Omental fat pad (tissue), 4 donors: ENCODE data around the gene PEMT. TPM values are rescaled to one million over a fixed set of nuclear protein-coding genes. Genes with fewer than 3 reads are reported as not detected.
"Not testable (repeated sequence)": the region's sequence is repeated elsewhere in the genome, so short reads cannot be mapped to it uniquely, and the experiment has no call there.

Experiments used
- ATAC-seq: fragments of 150-250 bp; one replicate; pipeline ENCODE4 v1.9.1; 2016; ENCODE audit warnings: mild to moderate bottlenecking, moderate library complexity; ENCODE audit not compliant: low FRiP score
- DNase-seq: peaks from one replicate; pipeline ENCODE4 v3.0.0-alpha.2; 2019; ENCODE audit warnings: low spot score
- CTCF ChIP-seq, 3 donors: fragments of 450-650 bp; IDR thresholded peaks; one replicate each; pipeline ENCODE4 v1.5.1; 2016 to 2017; ENCODE audit warnings: antibody characterized with exemption in 3 of 3, mild to moderate bottlenecking in 3 of 3, moderate library complexity in 2 of 3
- total RNA-seq, 4 donors: library from RNA; depleted of rRNA; stranded (reverse); fragments of >200 nt; gene quantifications; one replicate each; pipeline ENCODE4 v1.1.0, GENCODE V29; 2016

PEMT gene
- total RNA-seq: 100 to 1,000 TPM in 1 of 4 donors, 10 to 100 TPM in 3; 32.2 to 181 (median 57.1) TPM

GRCh38 chr17:17591355-17592298 is at the start of gene PEMT:
Gene PEMT (minus strand): TSS chr17:17591708. CDS start chr17:17591626, 82 bp downstream.
- ATAC-seq (peak; percentile 97), DNase-seq (peak; percentile 79)
- no peak for TF ChIP-seq CTCF (IDR thresholded peaks at IDR 0.05)

GRCh38 chr17:17639661-17640270 is 48.3 kb upstream of the PEMT start:
- DNase-seq, ATAC-seq: not testable (repeated sequence)

GRCh38 chr17:17638467-17638866 is 47.0 kb upstream of the PEMT start:
- TF ChIP-seq CTCF (IDR thresholded peaks at IDR 0.05): no peak
- DNase-seq (no peak), ATAC-seq (no peak)

GRCh38 chr17:17636272-17636885 is 44.9 kb upstream of the PEMT start:
- ATAC-seq (no peak), DNase-seq (no peak)
- no peak for TF ChIP-seq CTCF (IDR thresholded peaks at IDR 0.05)

GRCh38 chr17:17635537-17636271 is 44.2 kb upstream of the PEMT start:
- not testable (repeated sequence) for DNase-seq, ATAC-seq

GRCh38 chr17:17635126-17635525 is 43.6 kb upstream of the PEMT start:
- TF ChIP-seq CTCF (IDR thresholded peaks at IDR 0.05): no peak
- ATAC-seq: no peak
- DNase-seq: no peak

GRCh38 chr17:17633310-17633709 is 41.8 kb upstream of the PEMT start:
- no peak for DNase-seq
- no peak for ATAC-seq
- no peak for TF ChIP-seq CTCF (IDR thresholded peaks at IDR 0.05)

GRCh38 chr17:17632690-17633089 is 41.2 kb upstream of the PEMT start:
- ATAC-seq, DNase-seq: not testable (repeated sequence)
